Adrenal gland (tissue), 5 donors: ENCODE measurements around the gene PIGU.
"Not testable (repeated sequence)": the region's sequence is repeated elsewhere in the genome, so short reads cannot be mapped to it uniquely, and the experiment has no call there.

Experiments
- POLR2A ChIP-seq, 2 donors: fragments of 450-650 bp; IDR thresholded peaks; one replicate each; pipeline ENCODE4 v1.6.1; 2017; ENCODE audit warnings: antibody characterized with exemption in 2 of 2, mild to moderate bottlenecking in 2 of 2, moderate library complexity in 1 of 2
- TF ChIP-seq, protein P1 (sequence below), 6 experiments: fragments of 450-650 bp in 4 of 6; fragments of 200-600 bp in 2 of 6; sonication (generic) in 1 of 6; IDR thresholded peaks; 1 replicate in 5 of 6; 2 replicates in 1 of 6; pipeline versions ENCODE4 v1.5.1 to v1.8.0; 2016 to 2021; ENCODE audit warnings: antibody characterized with exemption in 6 of 6, mild to moderate bottlenecking in 2 of 6, moderate library complexity in 1 of 6
- donor health status: DM: no; HTN: no; CAD: no.

- TF ChIP-seq, protein P1, sequence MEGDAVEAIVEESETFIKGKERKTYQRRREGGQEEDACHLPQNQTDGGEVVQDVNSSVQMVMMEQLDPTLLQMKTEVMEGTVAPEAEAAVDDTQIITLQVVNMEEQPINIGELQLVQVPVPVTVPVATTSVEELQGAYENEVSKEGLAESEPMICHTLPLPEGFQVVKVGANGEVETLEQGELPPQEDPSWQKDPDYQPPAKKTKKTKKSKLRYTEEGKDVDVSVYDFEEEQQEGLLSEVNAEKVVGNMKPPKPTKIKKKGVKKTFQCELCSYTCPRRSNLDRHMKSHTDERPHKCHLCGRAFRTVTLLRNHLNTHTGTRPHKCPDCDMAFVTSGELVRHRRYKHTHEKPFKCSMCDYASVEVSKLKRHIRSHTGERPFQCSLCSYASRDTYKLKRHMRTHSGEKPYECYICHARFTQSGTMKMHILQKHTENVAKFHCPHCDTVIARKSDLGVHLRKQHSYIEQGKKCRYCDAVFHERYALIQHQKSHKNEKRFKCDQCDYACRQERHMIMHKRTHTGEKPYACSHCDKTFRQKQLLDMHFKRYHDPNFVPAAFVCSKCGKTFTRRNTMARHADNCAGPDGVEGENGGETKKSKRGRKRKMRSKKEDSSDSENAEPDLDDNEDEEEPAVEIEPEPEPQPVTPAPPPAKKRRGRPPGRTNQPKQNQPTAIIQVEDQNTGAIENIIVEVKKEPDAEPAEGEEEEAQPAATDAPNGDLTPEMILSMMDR (IDR thresholded peaks at IDR 0.05): not testable (repeated sequence)
- not testable (repeated sequence) for TF ChIP-seq POLR2A (IDR thresholded peaks at IDR 0.05)
These were observed 45.7 kb upstream of the PIGU start for GRCh38 chr20:34722560-34722959.
